ENCODE measurements around the gene TOP2A. TPM values are rescaled to one million over a fixed set of nuclear protein-coding genes. Genes with fewer than 3 reads are reported as not detected.

TOP2A gene
- total and polyA plus RNA-seq, 9 of the 15 experiments (the other 6 are each of a cell fraction or from before 2014, with no cell fraction given) = 133 to 347 (median 259) TPM

DNA sequence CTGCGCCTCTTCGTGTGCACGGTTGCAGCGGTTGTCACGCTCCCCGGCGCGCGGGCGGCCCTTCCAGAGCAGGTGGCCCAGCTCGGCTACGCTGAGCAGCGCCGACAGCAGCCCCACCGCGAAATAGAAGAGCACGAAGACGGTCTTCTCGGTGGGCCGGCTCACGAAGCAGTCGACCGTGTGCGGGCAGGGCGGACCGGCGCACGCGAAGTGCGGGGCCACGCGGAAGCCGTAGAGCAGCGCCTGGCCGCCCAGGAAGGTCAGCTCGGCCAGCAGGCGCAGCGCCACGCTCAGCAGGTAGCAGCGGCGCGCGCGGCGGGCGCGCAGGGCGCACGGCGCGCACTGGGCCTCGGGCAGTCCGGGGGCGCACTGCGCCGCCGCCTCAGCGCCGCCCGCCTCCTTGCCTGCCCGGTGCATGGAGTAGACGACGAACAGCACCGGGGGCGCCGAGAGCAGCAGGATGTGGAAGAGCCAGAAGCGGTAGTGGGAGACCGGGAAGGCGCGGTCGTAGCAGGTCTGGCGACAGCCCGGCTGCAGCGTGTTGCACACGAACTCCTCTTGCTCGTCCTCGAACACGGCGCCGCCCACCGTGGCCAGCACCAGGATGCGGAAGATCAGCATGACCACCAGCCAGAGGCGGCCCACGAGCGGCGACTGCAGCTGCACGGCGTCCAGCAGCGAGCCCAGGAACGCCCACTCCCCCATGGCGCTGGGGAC, 54.4 kb downstream of the TOP2A start (continued):
- TF ChIP-seq, protein P1, sequence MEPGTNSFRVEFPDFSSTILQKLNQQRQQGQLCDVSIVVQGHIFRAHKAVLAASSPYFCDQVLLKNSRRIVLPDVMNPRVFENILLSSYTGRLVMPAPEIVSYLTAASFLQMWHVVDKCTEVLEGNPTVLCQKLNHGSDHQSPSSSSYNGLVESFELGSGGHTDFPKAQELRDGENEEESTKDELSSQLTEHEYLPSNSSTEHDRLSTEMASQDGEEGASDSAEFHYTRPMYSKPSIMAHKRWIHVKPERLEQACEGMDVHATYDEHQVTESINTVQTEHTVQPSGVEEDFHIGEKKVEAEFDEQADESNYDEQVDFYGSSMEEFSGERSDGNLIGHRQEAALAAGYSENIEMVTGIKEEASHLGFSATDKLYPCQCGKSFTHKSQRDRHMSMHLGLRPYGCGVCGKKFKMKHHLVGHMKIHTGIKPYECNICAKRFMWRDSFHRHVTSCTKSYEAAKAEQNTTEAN (CRISPR knock-in tag; IDR thresholded peaks at IDR 0.05) = no peak
- TF ChIP-seq, protein P2, sequence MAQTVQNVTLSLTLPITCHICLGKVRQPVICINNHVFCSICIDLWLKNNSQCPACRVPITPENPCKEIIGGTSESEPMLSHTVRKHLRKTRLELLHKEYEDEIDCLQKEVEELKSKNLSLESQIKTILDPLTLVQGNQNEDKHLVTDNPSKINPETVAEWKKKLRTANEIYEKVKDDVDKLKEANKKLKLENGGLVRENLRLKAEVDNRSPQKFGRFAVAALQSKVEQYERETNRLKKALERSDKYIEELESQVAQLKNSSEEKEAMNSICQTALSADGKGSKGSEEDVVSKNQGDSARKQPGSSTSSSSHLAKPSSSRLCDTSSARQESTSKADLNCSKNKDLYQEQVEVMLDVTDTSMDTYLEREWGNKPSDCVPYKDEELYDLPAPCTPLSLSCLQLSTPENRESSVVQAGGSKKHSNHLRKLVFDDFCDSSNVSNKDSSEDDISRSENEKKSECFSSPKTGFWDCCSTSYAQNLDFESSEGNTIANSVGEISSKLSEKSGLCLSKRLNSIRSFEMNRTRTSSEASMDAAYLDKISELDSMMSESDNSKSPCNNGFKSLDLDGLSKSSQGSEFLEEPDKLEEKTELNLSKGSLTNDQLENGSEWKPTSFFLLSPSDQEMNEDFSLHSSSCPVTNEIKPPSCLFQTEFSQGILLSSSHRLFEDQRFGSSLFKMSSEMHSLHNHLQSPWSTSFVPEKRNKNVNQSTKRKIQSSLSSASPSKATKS (CRISPR knock-in tag; IDR thresholded peaks at IDR 0.05) = no peak
- TF ChIP-seq, protein P3, sequence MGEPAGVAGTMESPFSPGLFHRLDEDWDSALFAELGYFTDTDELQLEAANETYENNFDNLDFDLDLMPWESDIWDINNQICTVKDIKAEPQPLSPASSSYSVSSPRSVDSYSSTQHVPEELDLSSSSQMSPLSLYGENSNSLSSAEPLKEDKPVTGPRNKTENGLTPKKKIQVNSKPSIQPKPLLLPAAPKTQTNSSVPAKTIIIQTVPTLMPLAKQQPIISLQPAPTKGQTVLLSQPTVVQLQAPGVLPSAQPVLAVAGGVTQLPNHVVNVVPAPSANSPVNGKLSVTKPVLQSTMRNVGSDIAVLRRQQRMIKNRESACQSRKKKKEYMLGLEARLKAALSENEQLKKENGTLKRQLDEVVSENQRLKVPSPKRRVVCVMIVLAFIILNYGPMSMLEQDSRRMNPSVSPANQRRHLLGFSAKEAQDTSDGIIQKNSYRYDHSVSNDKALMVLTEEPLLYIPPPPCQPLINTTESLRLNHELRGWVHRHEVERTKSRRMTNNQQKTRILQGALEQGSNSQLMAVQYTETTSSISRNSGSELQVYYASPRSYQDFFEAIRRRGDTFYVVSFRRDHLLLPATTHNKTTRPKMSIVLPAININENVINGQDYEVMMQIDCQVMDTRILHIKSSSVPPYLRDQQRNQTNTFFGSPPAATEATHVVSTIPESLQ (CRISPR knock-in tag; IDR thresholded peaks at IDR 0.05) = no peak
- no peak for TF ChIP-seq BRD4 (IDR thresholded peaks at IDR 0.05)
- no peak for TF ChIP-seq ZNF143 (CRISPR knock-in tag; IDR thresholded peaks at IDR 0.05)
- no peak for TF ChIP-seq NR2C2 (CRISPR knock-in tag; IDR thresholded peaks at IDR 0.05)
- peak; percentile 55; the same call in 1 of the 2 replicates for TF ChIP-seq NR2C2 (tag; IDR thresholded peaks at IDR 0.05)
- peak; percentile 60 for TF ChIP-seq NR3C1 (CRISPR knock-in tag; IDR thresholded peaks at IDR 0.05)
- TF ChIP-seq, protein P4, sequence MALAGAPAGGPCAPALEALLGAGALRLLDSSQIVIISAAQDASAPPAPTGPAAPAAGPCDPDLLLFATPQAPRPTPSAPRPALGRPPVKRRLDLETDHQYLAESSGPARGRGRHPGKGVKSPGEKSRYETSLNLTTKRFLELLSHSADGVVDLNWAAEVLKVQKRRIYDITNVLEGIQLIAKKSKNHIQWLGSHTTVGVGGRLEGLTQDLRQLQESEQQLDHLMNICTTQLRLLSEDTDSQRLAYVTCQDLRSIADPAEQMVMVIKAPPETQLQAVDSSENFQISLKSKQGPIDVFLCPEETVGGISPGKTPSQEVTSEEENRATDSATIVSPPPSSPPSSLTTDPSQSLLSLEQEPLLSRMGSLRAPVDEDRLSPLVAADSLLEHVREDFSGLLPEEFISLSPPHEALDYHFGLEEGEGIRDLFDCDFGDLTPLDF (CRISPR knock-in tag; IDR thresholded peaks at IDR 0.05) = no peak
- TF ChIP-seq ASH1L (IDR thresholded peaks at IDR 0.05; ENCODE audit: borderline replicate concordance, low read depth, partially characterized antibody) = no peak
